Stimulated activated CD8-positive, alpha-beta memory T cell treated with anti-CD3 and anti-CD28 coated beads, Interleukin-12 subunit alpha, Interleukin-12 subunit beta, amount 100 ng/mL, for 4 hours (primary cell): ENCODE measurements around the gene NFIX.

Experiments used
- DNase-seq: peaks from one replicate; pipeline ENCODE4 v3.0.0-alpha.2; 2020; ENCODE audit warnings: low read depth

The NFIX gene

DNA sequence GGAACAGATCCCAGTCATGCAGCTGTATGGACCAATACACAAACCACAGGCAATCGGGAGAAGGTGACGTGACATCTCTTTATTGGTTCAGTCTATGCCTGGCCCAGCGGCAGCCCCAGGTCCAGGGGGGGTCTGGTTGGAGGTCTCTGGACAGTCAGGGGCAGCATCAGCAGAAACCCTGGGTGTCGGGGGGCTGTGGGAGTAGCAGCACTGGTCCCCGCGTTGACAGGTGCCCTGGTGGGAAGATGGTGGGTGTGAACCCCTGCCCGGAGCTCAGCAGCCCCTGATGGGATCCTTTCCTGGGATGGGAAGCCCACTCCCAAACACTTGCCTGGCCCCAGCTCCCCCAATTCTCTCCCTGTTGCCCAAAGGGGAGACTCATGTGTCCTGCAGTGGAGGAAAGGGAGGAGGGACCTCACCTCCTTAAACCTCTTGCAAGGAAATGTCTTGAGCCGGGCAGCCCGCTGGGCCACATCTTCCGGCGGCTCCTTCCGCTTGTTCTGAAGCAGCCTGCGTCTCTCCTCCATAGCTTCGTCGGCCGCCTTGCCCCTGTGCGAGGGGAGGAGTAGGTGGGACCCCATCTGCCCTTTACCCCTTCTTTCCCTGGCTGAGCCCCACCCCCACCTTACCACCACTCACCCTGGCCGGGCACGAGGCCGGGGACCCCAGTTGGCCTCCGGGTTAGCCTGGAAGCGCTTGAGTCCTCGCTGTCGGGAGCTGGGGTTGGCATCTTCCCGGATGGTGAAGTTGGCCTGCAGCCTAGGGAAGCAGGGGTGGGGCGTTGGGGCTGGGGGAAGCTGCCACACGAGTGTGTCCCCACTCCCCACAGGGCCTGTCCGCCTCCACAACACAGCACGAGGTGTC is 109.8 kb downstream of the NFIX start:
- DNase-seq, result no peak

DNA sequence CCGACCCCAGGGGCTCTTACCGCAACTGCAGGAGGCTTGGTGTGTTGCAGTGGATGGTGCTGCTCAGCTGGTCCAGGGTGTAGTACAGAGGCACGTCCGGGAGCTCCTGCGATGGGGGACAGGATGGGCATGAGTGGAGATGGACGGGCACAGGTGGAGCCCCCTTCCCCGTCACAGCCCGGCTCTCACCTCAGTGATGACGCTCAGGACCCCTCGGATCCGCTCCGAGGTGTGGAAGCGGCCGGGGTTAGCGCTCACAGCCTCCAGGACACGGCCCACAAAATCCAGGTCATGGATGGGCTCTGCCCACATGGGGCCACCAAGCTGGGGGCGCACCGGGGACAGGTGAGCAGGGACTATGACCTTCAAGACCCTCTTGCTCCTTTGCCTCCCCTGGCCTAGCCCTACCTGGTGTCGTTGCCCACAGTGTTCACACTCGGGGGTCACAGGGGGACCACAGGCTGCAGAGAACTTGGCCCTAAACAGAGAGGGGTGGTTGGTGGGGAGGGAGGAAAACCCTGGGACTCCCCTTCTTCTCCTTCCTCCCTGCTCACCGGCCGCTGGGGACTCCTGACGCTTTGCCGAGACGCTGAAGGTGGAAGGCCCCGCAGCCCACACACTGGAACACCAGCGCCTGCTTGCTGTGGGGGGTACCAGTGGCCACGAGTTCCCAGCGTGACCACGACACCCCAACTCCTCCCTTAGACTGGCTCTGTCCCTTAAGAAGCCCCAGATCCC is 114.3 kb downstream of the NFIX start:
- no peak for DNase-seq

DNA sequence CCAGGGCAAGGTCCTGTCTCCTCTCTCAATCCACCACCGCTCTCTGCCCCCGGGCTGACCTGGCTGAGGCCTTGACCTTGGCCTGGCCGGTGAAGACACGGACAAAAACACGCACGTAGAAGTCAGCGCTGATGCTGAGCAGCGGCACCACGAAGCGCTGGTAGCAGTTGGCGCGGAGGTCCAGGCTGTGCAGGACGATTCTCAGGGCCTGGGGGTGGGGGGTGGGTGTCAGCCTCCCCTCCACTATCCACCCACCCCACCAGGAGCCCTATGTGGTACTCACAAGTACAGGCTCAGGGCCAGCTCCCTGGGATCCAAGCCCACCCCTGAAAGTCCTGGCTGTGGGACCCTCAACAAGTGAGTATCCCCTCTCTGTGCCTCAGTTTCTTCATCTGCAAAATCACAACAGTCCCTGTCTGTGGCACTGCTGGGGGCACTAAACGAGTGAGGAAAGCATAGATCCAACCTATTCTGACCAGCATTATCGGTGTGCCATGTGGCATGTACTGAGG is 114.9 kb downstream of the NFIX start:
- DNase-seq, result no peak

DNA sequence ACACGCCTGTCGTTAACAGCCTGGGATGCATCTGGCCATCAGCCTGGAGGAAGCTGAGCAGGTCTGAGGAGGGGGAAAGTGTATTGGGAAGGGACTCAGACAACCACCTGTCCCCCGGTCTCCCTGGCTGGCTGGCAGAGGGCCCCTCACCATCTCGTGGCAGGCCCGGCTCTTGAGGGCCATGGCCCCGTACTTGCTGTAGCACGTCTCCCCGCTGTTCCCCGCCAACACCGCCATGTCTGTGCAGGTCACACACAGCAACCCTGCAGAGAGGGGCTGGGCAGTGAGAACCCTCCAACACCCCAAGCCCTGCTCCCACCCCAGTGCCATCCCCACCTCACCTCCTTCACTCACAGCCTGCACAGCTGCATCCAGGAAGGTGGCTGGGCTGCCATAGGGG is 117.3 kb downstream of the NFIX start:
- no peak for DNase-seq

DNA sequence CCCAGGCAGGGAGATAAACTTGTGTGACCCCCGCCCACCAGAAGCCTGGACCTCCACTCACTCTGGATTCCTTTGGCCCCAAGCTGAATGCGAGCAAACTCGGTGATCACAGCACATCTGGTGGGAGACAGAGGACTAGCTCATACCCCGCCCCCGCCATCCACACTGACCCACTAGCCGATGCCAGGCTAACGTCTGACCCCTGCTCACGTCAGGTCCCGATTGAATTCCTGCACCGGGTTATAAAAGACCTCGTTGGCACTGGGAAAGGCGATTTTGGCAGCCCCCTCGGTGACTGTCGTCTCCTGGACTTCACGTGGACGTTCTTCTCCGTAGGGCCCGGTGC is 120.6 kb downstream of the NFIX start:
- DNase-seq, result no peak

DNA sequence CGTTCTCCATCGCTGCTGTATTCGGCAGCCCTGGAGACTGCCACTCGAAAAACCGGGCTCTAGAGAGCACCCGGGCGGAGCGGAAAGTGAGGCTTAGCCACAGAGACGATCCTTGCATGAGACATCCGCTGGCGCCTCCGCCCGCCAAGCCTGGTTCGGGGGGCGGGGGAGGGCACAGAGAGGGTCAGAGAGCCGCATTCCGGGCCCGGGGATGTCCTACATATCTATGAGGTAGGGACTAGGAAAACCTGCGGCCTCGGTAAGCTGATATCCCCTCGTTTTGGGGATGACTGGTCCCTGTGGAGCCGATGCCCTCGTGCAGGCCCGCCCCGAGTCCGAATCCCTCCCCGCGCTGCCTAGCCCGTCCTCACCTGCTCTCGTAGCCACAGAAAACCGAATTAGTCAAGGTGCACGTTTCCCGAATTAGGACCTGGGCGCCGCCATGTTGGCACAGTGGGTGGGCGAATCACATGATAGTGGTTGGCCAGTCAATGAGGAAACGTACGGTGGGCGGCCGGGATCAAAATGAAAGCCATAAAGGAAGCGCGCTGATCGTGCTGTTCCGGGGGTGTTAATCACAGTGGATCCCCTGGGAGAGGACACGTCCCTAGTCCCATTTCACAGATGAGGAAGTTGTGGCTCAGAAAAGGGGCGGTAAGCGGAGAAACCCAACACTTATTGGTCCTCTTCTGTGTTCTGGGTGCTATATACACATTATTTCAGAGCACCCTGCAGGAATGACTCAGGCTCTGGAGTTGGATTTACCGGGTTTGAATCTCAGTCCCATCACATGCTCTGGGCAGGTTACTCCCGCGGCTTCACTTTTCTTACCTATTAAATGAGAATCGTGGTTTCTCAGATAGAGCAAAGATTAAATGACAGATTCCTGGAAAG is 121.3 kb downstream of the NFIX start, which contains the start of gene TRMT1:
TRMT1 (minus strand) TSS at position 459 of the 894 bp plus-strand sequence; CDS start at position 118, 341 bp downstream.
- peak; percentile 81 for DNase-seq

DNA sequence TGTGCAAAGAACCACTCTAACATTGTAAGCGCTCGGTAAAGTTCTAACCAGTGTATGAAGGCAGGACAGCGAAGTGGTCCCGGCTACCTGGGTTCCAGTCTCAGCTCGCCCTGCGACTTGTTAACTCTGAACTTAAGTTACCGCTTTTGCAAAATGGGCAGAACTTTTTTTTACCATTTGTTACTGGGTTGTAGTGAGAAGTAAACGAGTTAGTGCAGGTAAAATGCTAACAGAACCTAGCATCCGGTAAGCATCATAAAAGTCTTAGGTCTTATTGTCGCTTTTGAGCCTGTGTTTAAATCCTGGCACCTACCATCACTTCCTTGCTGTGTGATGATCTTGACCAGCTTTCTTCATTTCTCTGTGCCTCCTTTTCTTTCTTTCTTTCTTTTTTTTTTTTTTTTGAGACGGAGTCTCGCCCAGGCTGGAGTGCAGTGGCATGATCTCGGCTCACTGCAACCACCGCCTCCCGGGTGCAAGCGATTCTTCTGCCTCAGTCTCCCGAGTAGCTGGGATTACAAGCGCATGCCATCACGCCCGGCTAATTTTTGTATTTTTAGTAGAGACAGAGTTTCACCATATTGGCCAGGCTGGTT is 122.0 kb downstream of the NFIX start:
- no peak for DNase-seq

DNA sequence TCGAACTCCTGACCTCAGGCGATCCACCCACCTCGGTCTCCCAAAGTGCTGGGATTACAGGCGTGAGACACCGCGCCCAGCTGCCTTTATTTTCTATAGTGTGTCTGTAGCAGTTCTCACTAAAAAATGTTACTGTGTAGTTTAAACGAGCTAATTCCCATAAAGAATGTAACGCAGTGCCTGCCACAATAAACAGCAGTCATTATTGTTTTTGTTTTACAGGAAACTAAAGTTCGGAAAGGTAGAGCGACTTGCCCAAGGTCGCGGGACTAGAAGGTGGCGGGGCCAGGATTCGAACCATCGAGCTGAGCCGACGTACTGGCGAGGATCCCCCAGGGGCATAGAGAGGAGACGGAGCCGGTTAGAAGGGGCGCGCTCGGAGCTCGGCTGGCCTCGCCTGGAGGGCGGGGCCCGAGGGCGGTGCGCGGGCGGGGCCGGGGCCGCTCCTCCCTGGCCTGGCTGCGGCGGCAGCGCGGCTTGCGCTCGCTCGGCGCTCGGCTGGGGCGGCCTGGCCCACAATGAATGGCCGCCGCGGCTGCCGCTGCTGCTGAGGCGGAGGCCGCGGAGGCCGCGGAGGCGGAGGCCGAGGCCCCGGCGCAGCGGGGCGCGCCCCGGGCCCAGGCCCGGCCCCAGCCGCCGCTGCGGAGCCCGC is 122.6 kb downstream of the NFIX start, which contains the start of gene NACC1:
NACC1 (plus strand) TSS at position 493 of the 652 bp plus-strand sequence. CDS start 16,944 bp downstream, outside the sequence.
- peak; percentile 87 for DNase-seq

DNA sequence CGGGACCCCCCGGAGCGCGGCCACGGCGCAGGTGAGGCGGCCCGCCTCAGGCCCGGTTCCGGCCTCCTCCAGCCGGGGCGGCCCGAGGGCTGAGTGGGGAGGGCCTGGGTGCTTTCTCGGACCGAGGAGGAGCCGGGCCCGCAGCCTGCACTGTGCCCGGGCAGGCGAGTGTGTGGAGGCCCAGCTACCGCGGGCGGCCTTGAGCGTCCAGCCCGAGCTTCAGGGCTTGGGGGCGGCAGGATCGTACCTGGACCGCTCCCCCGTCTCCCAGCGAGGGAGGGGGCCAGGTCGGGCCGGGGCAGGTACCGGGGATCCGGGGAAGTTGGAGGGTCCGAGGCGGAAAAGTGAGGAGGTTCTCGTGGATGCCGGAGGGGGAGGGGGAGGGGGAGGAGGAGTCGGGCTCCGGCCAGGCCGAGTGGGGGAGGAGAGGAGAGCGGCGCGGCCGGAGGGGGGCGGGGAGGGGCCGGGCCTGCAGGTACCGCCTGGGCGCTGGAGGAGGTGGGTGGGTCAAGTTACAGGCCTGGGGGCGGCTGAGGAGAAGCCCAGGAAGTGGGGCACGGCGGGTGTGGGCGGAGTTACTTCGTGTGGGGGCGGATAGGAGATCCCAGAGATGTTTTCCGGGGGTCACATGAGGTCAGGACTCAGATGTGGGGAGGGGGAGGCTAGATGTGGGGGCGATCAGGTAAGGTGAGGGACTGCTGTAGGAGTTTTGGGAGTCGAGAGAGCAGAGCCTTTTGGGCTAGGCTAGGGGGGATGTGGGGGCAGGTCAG is 123.3 kb downstream of the NFIX start:
- DNase-seq, result no peak

DNA sequence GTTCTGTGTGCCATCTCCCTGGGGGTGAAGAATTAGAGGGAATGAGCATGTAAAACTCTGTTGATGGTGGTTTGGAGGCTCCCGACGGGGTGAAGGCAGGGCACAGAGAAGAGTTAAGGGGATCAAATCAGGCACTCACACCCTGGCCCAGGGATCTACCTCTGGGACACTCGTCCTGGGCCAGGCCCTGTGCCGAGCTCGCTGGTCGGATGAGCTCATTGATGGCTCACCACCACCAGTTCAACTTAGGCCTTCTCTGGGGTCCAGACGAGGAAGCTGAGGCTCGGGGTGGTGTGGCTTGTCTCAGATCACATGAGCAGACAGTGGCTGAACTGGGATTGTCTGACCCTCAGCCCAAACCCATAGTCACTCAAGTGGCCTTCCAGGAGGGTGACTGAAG is 124.4 kb downstream of the NFIX start:
- no peak for DNase-seq

DNA sequence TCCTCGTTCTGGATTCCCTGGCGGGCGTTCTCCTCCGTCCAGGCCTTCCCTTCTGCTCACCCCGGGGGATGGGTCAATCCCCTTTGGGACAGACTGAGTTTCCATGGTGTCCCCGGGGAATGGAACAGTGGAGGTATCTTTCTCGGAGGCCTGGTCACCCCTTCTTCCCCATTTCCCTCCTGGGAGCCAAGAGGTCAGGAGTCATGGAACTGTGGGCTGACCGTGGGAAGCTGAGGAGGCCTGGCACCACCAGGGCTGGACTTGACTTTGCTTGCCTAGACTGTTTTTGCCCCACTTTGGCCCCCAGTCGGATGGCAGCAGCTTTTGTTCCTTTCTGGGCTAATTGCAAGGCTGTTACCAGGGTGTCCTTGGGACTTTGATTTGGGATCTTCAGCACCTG is 124.8 kb downstream of the NFIX start:
- DNase-seq, result no peak

DNA sequence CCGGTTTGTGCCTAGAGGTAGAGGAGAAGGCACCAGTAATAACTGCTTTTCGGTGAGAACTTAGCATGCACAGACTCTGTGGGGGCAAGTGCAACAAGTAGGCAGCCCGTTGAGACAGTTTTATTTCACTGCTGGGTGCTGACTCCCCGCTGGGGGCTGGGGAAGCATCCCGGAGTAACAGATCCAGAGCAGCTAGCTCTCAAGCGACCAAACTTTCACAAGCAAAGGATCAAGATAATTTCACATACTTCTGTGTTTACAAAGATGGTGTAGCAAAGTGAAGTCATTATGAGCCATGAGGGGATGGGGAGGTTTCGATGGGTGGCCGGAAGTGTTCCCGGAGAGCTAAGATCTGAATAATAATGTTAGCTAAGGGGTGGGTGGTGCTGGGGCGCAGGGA is 125.5 kb downstream of the NFIX start:
- DNase-seq, result no peak

DNA sequence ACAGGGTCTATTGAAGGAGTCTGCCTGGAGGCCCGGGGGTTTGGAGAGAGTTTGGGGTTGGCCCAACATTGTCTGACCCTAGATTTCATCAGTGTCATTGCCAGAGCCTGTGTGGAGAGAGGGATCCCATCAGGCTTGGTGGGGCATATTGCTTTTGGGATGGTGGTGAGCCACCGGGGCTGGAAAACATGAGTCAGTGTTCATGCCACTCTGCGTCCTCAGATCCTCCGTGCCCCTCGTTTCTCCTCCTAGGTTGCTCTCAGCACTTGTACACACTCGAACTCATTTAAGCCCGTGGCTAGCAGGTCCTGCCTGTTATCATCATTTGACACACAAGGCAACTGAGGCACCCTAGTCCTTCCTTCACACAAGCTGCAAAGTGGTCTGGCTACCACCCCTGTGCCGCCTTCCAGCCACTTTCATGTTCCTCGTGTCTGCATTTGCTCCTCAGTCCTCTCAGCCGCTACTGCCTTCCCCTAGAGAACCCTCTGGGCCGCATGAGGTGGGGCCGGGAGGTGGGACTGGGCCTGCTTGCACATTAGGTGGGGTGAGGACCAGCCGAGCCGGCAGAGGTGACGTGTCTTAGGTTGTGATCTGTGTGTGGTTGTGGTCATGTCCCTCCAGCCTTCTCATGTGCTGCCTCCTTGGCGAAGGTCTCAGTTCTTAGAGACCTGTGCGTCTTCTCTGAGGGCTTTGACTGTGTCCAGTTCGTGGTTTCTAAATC is 126.4 kb downstream of the NFIX start:
- no peak for DNase-seq

DNA sequence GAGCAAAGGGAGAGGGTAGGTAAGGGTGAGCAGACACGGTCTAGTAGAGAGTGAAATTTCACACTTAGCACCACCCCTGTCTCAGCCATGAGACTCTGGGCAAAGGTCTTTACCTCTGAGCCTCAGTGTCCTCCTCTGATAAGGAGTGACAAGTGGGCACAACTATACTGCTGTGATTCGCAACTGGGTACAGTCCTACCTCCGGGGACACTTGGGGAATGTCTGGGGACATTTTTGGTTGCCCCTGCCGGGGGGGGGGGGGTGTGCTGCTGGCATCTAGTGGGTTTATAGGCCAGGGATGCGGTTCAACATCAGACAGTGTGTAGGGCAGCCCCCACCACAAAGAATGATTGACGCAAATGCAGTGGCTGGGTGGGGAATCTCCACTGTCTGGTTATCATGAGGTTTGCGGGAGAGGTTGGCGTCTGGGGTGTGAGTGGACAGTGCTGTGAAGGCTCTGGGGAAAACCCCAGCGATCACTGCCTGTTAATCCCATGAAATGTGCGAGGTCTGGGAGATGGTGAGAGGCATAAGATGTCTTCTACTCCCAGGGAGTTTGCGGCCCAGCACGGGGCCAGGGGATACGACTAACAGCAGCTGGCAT is 127.1 kb downstream of the NFIX start:
- no peak for DNase-seq

DNA sequence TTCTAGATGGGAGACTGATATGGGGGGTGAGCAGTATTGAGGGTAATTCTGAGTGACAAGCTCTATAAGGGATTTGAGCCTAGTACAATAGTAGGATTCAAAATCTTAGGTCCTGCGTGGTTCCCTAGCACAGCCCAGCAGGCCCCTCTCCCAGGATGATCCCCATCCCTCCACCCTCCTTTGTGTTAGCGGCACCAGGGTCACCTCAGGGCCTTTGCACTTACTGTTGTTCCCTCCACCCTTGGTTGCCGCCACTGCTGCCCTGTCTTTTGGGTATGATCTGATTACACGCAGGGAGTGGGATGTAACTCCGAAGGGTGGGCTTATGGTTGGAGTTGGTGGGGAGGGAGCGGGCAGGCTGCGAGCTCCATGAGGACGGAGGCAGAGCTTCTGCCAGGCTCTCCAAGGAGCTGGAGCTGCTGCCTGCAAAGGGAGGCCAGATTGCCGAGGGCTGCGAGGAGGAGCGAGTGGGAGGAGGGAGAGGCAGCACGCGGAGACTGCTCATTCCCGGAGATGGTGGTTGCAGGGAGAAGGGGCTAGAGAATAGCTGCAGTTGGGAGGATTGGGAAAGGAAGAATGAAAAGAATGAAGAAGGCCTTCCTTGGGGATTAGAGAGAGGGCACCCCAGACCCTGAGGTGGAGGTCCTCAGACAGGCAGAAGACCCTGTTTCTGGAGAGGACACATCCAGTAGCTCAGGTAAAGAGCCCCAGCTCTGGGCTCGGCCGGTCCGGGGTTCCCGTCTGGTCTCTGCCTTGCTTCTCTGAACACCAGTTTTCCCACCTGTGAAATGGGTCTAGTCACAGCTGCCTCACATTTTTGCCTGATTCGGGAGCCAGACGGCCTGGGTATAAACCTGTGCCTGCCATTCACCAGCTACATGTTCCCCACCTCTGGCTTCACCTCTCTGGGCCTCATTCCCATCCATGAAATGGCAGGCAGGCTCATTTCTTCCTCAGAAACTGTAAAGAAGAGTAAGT is 128.0 kb downstream of the NFIX start:
- no peak for DNase-seq

DNA sequence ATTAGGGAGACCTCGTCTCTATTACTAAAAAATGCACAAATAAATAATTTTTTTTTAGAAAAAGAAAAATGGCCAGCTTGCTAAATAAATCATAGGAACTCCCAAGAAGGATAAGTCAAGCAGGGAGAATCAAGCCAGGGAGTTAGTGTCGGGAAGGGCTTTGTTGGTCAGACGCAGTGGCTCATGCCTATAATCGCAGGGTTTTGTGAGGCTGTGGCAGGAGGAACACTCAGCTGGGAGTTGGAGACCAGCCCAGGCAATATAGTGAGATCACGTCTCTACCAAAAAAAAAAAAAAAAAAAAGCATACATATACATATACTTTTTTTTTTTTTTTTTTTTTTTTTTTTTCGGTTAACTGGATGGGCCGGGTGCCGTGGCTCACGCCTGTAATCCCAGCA is 131.8 kb downstream of the NFIX start:
- no peak for DNase-seq

DNA sequence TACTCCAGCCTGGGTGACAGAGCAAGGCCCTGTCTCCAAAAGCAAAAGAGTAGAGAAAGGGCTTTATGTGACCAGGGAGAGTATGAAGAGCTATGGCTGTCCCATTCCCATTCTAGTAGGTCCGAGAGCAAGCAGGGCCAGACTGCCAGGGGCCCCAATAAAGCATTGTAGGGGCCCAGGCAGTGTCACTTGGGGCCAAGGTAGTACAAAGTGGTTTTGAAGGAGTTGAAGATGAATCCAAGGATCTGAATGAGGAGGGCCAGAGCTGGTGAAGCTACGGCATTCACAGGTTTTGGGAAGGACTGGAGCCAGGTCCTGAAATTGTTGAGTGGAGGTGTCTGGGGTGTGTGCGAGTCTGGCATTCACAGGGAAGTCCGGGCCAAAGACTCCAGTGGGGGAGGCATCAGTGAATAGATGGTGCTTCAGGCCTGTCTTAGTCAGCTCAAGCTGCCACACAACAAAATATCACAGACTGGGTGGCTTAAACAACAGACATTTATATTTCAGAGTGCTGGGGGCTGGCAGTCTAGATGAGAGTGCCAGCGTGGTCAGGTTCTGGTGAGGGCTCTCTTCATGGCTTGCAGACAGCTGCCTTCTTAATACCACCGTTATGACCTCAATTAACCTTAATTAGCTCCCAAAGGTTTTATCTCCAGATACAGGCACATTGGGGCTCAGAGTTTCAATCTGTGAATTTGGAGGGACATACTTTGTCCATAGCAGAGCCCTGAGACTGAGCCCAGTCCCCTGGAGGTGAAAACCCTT is 132.7 kb downstream of the NFIX start:
- DNase-seq, result no peak
